ENCODE measurements around the gene CPS1.

CPS1 gene

GRCh38 chr2:210556329-210556980 is at the start of gene CPS1:
TSS of gene CPS1 (plus strand) at chr2:210556599. CDS start at chr2:210556734, 135 bp downstream.
- no peak within 1 kb of the TSS for H3K4me3 Mint-ChIP-seq

DNA sequence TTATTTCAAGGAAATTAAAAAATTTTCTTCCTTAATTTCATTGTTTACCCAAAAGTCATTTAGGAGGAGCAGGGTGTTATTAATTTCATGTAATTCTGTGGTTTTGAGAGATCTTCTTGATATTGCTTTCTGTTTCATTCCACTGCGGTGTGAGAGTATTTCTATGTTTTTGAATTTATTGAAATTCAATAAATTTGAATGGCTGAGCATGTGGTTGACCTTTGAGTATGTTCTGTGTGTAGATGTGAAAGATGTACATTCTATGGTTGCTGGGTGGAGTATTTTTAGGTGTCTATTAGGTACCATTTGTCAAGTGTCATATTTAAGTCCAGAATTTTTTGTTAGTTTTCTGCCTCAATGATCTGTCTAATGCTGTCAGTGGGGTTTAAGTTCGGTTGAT is 40.5 kb upstream of the CPS1 start:
- Mint-ChIP-seq H3K27me3 (peaks cover 8% of the 10 kb centered on the region), H3K27ac (no peak overlapping the region)

More at GRCh38 chr2:210556329-210556980, at the start of gene CPS1:
- H3K9me3 Mint-ChIP-seq = no peaks in the 10 kb centered on the region
- H3K27me3 Mint-ChIP-seq = peaks cover 5% of the 10 kb centered on the region
- H3K27ac Mint-ChIP-seq = no peak within 1 kb of the TSS
- no peaks in the 10 kb centered on the region for H3K4me1 Mint-ChIP-seq
- H3K36me3 Mint-ChIP-seq = no peaks in the 10 kb centered on the region

GRCh38 chr2:210517264-210517663 is 39.1 kb upstream of the CPS1 start:
- Mint-ChIP-seq H3K27me3 (peaks cover 8% of the 10 kb centered on the region), H3K4me1 (no peaks in the 10 kb centered on the region)

More for the DNA sequence above, 40.5 kb upstream of the CPS1 start:
- Mint-ChIP-seq H3K4me3 (no peak overlapping the region), H3K9me3 (peaks cover 25% of the 10 kb centered on the region), H3K4me1 (no peaks in the 10 kb centered on the region), H3K36me3 (peaks cover 2% of the 10 kb centered on the region)

DNA sequence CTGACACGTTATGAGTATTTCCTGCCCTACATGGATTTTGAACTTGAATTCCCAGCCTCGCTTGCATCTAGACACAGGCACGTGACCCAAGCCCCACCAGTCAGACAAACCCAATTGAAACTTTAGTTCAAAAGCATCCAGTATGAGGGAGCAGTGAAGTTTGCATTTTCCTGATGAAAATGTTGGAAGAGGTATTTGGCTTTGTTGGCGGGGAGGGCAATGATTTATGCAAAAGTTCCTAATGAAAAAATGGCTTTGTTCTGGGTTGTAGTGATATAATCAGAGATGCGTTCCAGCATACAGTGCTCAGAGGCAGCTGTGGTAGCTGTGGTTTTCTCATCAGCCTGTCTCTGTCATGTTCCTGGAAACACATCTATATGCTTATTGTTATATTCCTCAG is 36.8 kb upstream of the CPS1 start:
- H3K9me3 Mint-ChIP-seq = peaks cover 17% of the 10 kb centered on the region

More at GRCh38 chr2:210517264-210517663, 39.1 kb upstream of the CPS1 start:
- no peak overlapping the region for H3K27ac Mint-ChIP-seq
- peaks cover 25% of the 10 kb centered on the region for H3K9me3 Mint-ChIP-seq
- H3K36me3 Mint-ChIP-seq = peaks cover 2% of the 10 kb centered on the region
- H3K4me3 Mint-ChIP-seq = no peak overlapping the region

GRCh38 chr2:210522399-210522798 is 34.0 kb upstream of the CPS1 start:
- H3K4me1 Mint-ChIP-seq = no peaks in the 10 kb centered on the region
- no peak overlapping the region for H3K4me3 Mint-ChIP-seq
- no peak overlapping the region for H3K27ac Mint-ChIP-seq
- peaks cover 9% of the 10 kb centered on the region for H3K27me3 Mint-ChIP-seq
- peaks cover 2% of the 10 kb centered on the region for H3K36me3 Mint-ChIP-seq
- H3K9me3 Mint-ChIP-seq = no peaks in the 10 kb centered on the region

More for the DNA sequence above, 36.8 kb upstream of the CPS1 start:
- Mint-ChIP-seq H3K4me3 (no peak overlapping the region), H3K4me1 (no peaks in the 10 kb centered on the region), H3K36me3 (peaks cover 2% of the 10 kb centered on the region), H3K27me3 (peaks cover 8% of the 10 kb centered on the region), H3K27ac (no peak overlapping the region)

DNA sequence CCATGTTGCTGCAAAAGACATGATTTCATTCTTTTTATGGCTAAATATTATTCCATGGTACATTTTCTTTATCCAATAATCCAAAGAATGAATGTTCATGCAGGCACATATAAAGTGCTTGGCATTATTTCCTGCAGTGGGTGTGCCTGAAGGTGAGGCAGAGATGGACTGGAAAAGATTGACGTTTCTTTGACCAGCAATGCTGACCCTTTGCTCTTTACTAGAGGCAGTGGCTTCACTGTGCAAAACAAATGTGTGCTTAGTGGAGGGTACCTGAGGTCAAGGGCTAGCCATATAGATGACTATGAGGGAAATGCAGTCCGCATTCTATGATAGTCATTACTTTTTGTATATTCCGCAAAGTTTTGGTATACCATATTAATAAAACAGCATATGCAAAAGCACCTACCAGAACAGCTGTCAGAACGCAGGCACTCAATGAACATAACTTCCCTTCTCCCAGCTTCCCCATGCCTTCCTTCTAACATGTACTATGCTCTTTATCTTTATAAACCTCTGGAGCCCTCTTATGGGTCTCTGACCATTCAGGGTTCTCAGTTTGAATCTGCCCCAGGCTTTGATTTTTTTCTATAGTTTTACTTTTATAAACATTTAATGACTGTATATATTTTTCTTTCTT is 32.6 kb upstream of the CPS1 start:
- no peaks in the 10 kb centered on the region for H3K4me1 Mint-ChIP-seq
- peaks cover 7% of the 10 kb centered on the region for H3K27me3 Mint-ChIP-seq
- H3K36me3 Mint-ChIP-seq = peaks cover 2% of the 10 kb centered on the region
- no peak overlapping the region for H3K4me3 Mint-ChIP-seq
- no peak overlapping the region for H3K27ac Mint-ChIP-seq
- no peaks in the 10 kb centered on the region for H3K9me3 Mint-ChIP-seq

GRCh38 chr2:210524533-210524932 is 31.9 kb upstream of the CPS1 start:
- Mint-ChIP-seq H3K9me3 (no peaks in the 10 kb centered on the region), H3K4me3 (no peak overlapping the region), H3K27me3 (peaks cover 7% of the 10 kb centered on the region), H3K27ac (no peak overlapping the region), H3K36me3 (peaks cover 2% of the 10 kb centered on the region), H3K4me1 (no peaks in the 10 kb centered on the region)

GRCh38 chr2:210527286-210527685 is 29.1 kb upstream of the CPS1 start:
- peaks cover 5% of the 10 kb centered on the region for H3K27me3 Mint-ChIP-seq
- no peak overlapping the region for H3K27ac Mint-ChIP-seq
- H3K9me3 Mint-ChIP-seq = no peaks in the 10 kb centered on the region
- H3K36me3 Mint-ChIP-seq = no peaks in the 10 kb centered on the region
- H3K4me1 Mint-ChIP-seq = no peaks in the 10 kb centered on the region
- no peak overlapping the region for H3K4me3 Mint-ChIP-seq

GRCh38 chr2:210528716-210529115 is 27.7 kb upstream of the CPS1 start:
- Mint-ChIP-seq H3K27ac (no peak overlapping the region), H3K4me3 (no peak overlapping the region)

DNA sequence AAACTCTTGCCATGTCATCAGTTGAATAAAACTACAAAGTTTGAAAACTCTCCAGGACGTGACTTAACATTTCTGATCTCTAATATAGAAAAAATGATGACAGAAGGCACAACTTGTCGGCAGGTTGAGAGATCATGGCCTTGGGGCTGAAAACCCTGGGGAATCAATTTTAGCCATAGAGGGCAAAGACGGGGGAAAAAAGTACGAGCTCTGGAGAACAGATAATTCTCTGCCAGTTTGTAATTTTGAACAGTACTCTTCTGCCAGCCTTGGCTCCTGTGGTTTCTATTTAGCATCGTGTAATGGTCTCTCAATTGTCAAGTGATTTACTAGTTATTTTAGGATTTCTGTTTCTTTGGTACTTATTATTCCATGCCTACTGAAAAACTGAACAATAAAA is 25.3 kb upstream of the CPS1 start:
- H3K27me3 Mint-ChIP-seq = peaks cover 1% of the 10 kb centered on the region
- H3K4me3 Mint-ChIP-seq = no peak overlapping the region
- H3K4me1 Mint-ChIP-seq = no peaks in the 10 kb centered on the region
- H3K9me3 Mint-ChIP-seq = no peaks in the 10 kb centered on the region
- H3K27ac Mint-ChIP-seq = no peak overlapping the region
- no peaks in the 10 kb centered on the region for H3K36me3 Mint-ChIP-seq

More at GRCh38 chr2:210528716-210529115, 27.7 kb upstream of the CPS1 start:
- H3K36me3 Mint-ChIP-seq = no peaks in the 10 kb centered on the region
- no peaks in the 10 kb centered on the region for H3K9me3 Mint-ChIP-seq
- H3K27me3 Mint-ChIP-seq = peaks cover 5% of the 10 kb centered on the region
- no peaks in the 10 kb centered on the region for H3K4me1 Mint-ChIP-seq

DNA sequence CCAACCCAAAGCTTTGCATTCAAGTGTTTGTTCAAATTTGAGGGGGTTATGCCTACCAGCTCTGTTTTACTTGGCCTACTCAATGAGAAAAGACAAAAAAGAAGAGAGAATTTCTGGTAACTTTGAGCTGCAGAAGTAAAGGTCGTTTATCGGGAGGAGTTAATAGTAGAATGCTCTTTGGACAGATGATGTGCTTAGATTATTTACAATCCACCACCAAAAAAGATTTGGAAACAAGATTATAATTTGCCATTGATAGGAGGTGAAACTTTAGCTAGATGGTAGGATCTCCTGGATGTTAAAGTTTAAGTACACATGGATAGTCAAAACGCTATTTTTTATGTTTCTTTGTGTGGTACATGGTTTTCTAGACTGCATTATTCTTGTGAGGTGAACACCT is 24.9 kb upstream of the CPS1 start:
- no peak overlapping the region for H3K4me3 Mint-ChIP-seq
- H3K4me1 Mint-ChIP-seq = no peaks in the 10 kb centered on the region
- no peaks in the 10 kb centered on the region for H3K9me3 Mint-ChIP-seq
- peaks cover 1% of the 10 kb centered on the region for H3K27me3 Mint-ChIP-seq
- no peak overlapping the region for H3K27ac Mint-ChIP-seq
- H3K36me3 Mint-ChIP-seq = no peaks in the 10 kb centered on the region

DNA sequence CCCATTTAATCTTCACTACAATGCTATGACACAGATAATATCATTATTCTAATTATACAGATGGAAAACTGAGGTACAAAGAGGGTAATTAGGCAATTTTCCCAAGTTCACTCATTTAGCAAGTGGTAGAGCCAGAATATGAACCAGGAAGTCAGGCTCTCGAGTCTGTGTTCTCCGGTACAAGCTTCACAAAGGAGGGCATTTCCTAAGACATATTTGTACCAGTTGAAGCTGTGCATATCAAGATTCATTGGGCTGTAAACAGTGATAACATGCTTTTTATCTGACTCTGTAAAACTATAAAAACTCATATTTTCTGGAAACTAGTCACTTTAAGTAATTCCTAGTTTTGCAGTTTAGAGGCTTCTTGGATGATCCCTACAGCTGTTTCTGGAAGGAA is 23.0 kb upstream of the CPS1 start:
- H3K9me3 Mint-ChIP-seq = no peaks in the 10 kb centered on the region
- no peak overlapping the region for H3K4me3 Mint-ChIP-seq
- no peaks in the 10 kb centered on the region for H3K36me3 Mint-ChIP-seq
- no peaks in the 10 kb centered on the region for H3K4me1 Mint-ChIP-seq
- H3K27ac Mint-ChIP-seq = no peak overlapping the region
- peaks cover 1% of the 10 kb centered on the region for H3K27me3 Mint-ChIP-seq

GRCh38 chr2:210534879-210535278 is 21.5 kb upstream of the CPS1 start:
- Mint-ChIP-seq H3K27ac (no peak overlapping the region), H3K27me3 (peaks cover under 1% of the 10 kb centered on the region)

GRCh38 chr2:210536973-210537650 is 19.3 kb upstream of the CPS1 start:
- Mint-ChIP-seq H3K9me3 (no peaks in the 10 kb centered on the region), H3K27ac (no peak overlapping the region), H3K4me1 (no peaks in the 10 kb centered on the region)

More at GRCh38 chr2:210534879-210535278, 21.5 kb upstream of the CPS1 start:
- Mint-ChIP-seq H3K36me3 (no peaks in the 10 kb centered on the region), H3K4me1 (no peaks in the 10 kb centered on the region), H3K4me3 (no peak overlapping the region), H3K9me3 (no peaks in the 10 kb centered on the region)

DNA sequence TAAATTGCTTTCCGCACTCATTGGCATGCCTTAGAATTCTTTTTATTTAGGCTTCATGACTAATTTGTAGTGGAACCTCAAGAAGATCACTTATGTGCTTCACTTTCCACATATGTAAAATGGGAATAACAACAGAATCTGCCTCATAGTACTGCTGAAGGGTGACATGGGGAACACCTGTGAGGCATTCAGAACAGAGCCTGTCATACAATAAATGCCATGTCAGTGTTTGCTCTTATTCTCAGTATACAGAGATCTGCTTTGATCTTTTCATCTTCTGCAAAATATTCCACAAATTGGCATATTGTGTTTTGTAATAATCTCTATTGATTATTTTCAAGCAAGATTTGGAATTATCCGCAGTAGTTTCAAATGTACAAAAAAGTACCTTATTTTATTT is 17.4 kb upstream of the CPS1 start:
- no peak overlapping the region for H3K4me3 Mint-ChIP-seq
- no peaks in the 10 kb centered on the region for H3K36me3 Mint-ChIP-seq
- H3K27me3 Mint-ChIP-seq = peaks cover 3% of the 10 kb centered on the region
- no peak overlapping the region for H3K27ac Mint-ChIP-seq
- H3K4me1 Mint-ChIP-seq = no peaks in the 10 kb centered on the region
- no peaks in the 10 kb centered on the region for H3K9me3 Mint-ChIP-seq

More at GRCh38 chr2:210536973-210537650, 19.3 kb upstream of the CPS1 start:
- no peaks in the 10 kb centered on the region for H3K36me3 Mint-ChIP-seq
- H3K4me3 Mint-ChIP-seq = no peak overlapping the region
- peaks cover 3% of the 10 kb centered on the region for H3K27me3 Mint-ChIP-seq

Measured in activated naive CD4-positive, alpha-beta T cell treated with anti-CD3 and anti-CD28 coated beads, Interleukin-2, amount 50 U/mL, for 24 hours (primary cell).